ENCODE data around the gene RRH. TPM values are rescaled to one million over a fixed set of nuclear protein-coding genes. Genes with fewer than 3 reads are reported as not detected.

The RRH gene
- total and polyA plus RNA-seq, 2 donors from 2014 or later, result 0.37 to 0.44 TPM

GRCh38 chr4:109877400-109877799 lies 49.6 kb downstream of the RRH start:
- Histone ChIP-seq H3K27me3 (ENCODE audit: control insufficient read depth, insufficient read depth, low read length) (no peaks in the 10 kb centered on the region), H3K4me3 (ENCODE audit: low read length in 3 of 3) (no peak overlapping the region), H3K4me1 (ENCODE audit: control insufficient read depth in 2 of 3, insufficient read depth in 2 of 3, low read depth in 1 of 3, low read length in 3 of 3) (no peaks in the 10 kb centered on the region), H3K9me3 (ENCODE audit: control insufficient read depth in 2 of 3, insufficient read depth in 1 of 3, low read length in 3 of 3) (no peaks in the 10 kb centered on the region), H3K27ac (ENCODE audit: low read depth in 2 of 2, low read length in 2 of 2) (no peak overlapping the region), H3K9ac (ENCODE audit: low read length in 3 of 3) (no peak overlapping the region), H3K36me3 (ENCODE audit: control insufficient read depth in 2 of 3, insufficient read depth in 3 of 3, low read length in 3 of 3) (no peaks in the 10 kb centered on the region)
- DNase-seq (no peak), FAIRE-seq (no peak)
- TF ChIP-seq CTCF (IDR thresholded peaks at IDR 0.05; ENCODE audit: borderline replicate concordance, extremely low read depth, insufficient read depth), result no peak
- intact Hi-C loops (cut with DNase I), result no loop called here

GRCh38 chr4:109878355-109878754 lies 50.6 kb downstream of the RRH start:
- intact Hi-C loops (cut with DNase I), result no loop called here
- Histone ChIP-seq H3K36me3 (ENCODE audit: control insufficient read depth in 2 of 3, insufficient read depth in 3 of 3, low read length in 3 of 3) (no peaks in the 10 kb centered on the region), H3K9me3 (ENCODE audit: control insufficient read depth in 2 of 3, insufficient read depth in 1 of 3, low read length in 3 of 3) (no peaks in the 10 kb centered on the region), H3K27ac (ENCODE audit: low read depth in 2 of 2, low read length in 2 of 2) (no peak overlapping the region), H3K27me3 (ENCODE audit: control insufficient read depth, insufficient read depth, low read length) (no peaks in the 10 kb centered on the region), H3K9ac (ENCODE audit: low read length in 3 of 3) (no peak overlapping the region), H3K4me1 (ENCODE audit: control insufficient read depth in 2 of 3, insufficient read depth in 2 of 3, low read depth in 1 of 3, low read length in 3 of 3) (no peaks in the 10 kb centered on the region), H3K4me3 (ENCODE audit: low read length in 3 of 3) (no peak overlapping the region)
- DNase-seq (no peak), FAIRE-seq (no peak)
- no peak for TF ChIP-seq CTCF (IDR thresholded peaks at IDR 0.05; ENCODE audit: borderline replicate concordance, extremely low read depth, insufficient read depth)

- H3K9me3 ChIP-seq (ENCODE audit: control insufficient read depth in 2 of 3, insufficient read depth in 1 of 3, low read length in 3 of 3), result no peaks in the 10 kb centered on the region
- H3K27me3 ChIP-seq (ENCODE audit: control insufficient read depth, insufficient read depth, low read length), result no peaks in the 10 kb centered on the region
- H3K36me3 ChIP-seq (ENCODE audit: control insufficient read depth in 2 of 3, insufficient read depth in 3 of 3, low read length in 3 of 3), result no peaks in the 10 kb centered on the region
- FAIRE-seq (no peak), DNase-seq (no peak)
- no peak overlapping the region for H3K4me3 ChIP-seq (ENCODE audit: low read length in 3 of 3)
- H3K27ac ChIP-seq (ENCODE audit: low read depth in 2 of 2, low read length in 2 of 2), result no peak overlapping the region
- no peaks in the 10 kb centered on the region for H3K4me1 ChIP-seq (ENCODE audit: control insufficient read depth in 2 of 3, insufficient read depth in 2 of 3, low read depth in 1 of 3, low read length in 3 of 3)
- intact Hi-C loops (cut with DNase I), result no loop called here
- H3K9ac ChIP-seq (ENCODE audit: low read length in 3 of 3), result no peak overlapping the region
- no peak for TF ChIP-seq CTCF (IDR thresholded peaks at IDR 0.05; ENCODE audit: borderline replicate concordance, extremely low read depth, insufficient read depth)
Measured at GRCh38 chr4:109879081-109879480, 51.3 kb downstream of the RRH start.

GRCh38 chr4:109879636-109880314 lies 52.0 kb downstream of the RRH start:
- H3K9ac ChIP-seq (ENCODE audit: low read length in 3 of 3), result no peak overlapping the region
- no peak for TF ChIP-seq CTCF (IDR thresholded peaks at IDR 0.05; ENCODE audit: borderline replicate concordance, extremely low read depth, insufficient read depth)
- no peak for DNase-seq
- no peak for FAIRE-seq
- intact Hi-C loops (cut with DNase I), result no loop called here
- no peaks in the 10 kb centered on the region for H3K27me3 ChIP-seq (ENCODE audit: control insufficient read depth, insufficient read depth, low read length)
- H3K4me1 ChIP-seq (ENCODE audit: control insufficient read depth in 2 of 3, insufficient read depth in 2 of 3, low read depth in 1 of 3, low read length in 3 of 3), result no peaks in the 10 kb centered on the region
- H3K9me3 ChIP-seq (ENCODE audit: control insufficient read depth in 2 of 3, insufficient read depth in 1 of 3, low read length in 3 of 3), result no peaks in the 10 kb centered on the region
- H3K27ac ChIP-seq (ENCODE audit: low read depth in 2 of 2, low read length in 2 of 2), result no peak overlapping the region
- no peaks in the 10 kb centered on the region for H3K36me3 ChIP-seq (ENCODE audit: control insufficient read depth in 2 of 3, insufficient read depth in 3 of 3, low read length in 3 of 3)
- no peak overlapping the region for H3K4me3 ChIP-seq (ENCODE audit: low read length in 3 of 3)
